Measurements from ENCODE around the gene STARD13.

DNA sequence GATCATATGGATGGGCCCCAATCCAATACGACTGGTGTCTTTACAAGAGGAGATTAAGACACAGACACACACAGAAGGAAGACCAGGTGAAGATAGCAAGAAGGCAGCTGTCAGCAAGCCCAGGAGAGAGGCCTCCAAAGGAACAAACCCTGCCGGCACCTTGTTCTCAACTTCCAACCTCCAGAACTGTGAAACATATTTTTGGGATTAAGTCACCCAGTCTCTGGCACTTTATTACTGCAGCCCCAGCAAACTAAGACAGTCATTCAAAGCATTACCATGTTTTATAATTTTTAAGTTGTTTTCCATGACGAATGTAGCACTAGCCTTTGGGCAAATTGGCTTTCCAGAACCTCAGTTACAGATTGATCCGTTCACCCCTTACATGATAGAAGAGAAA is 11.3 kb downstream of the STARD13 start:
- TF ChIP-seq, protein P1, sequence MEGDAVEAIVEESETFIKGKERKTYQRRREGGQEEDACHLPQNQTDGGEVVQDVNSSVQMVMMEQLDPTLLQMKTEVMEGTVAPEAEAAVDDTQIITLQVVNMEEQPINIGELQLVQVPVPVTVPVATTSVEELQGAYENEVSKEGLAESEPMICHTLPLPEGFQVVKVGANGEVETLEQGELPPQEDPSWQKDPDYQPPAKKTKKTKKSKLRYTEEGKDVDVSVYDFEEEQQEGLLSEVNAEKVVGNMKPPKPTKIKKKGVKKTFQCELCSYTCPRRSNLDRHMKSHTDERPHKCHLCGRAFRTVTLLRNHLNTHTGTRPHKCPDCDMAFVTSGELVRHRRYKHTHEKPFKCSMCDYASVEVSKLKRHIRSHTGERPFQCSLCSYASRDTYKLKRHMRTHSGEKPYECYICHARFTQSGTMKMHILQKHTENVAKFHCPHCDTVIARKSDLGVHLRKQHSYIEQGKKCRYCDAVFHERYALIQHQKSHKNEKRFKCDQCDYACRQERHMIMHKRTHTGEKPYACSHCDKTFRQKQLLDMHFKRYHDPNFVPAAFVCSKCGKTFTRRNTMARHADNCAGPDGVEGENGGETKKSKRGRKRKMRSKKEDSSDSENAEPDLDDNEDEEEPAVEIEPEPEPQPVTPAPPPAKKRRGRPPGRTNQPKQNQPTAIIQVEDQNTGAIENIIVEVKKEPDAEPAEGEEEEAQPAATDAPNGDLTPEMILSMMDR (IDR thresholded peaks at IDR 0.05), result no peak
- no peak for TF ChIP-seq POLR2A (IDR thresholded peaks at IDR 0.05)
